ENCODE measurements around the gene RREB1.

GRCh38 chr6:7243179-7243981 is 135.6 kb downstream of the RREB1 start:
- no peak for TF ChIP-seq POLR2AphosphoS5 (IDR thresholded peaks at IDR 0.05)
- TF ChIP-seq CTCF (IDR thresholded peaks at IDR 0.05; ENCODE audit: poor library complexity, severe bottlenecking): peak; percentile 88
- TF ChIP-seq EP300 (conservative IDR thresholded peaks at IDR 0.05; ENCODE audit: poor library complexity, severe bottlenecking): no peak
- peak; percentile 93 for TF ChIP-seq SMC3 (conservative IDR thresholded peaks at IDR 0.05; ENCODE audit: poor library complexity)
- TF ChIP-seq RAD21 (conservative IDR thresholded peaks at IDR 0.05): peak; percentile 87
- no peak for TF ChIP-seq EZH2 (IDR thresholded peaks at IDR 0.05; ENCODE audit: borderline replicate concordance, insufficient read depth, low read length, poor library complexity, severe bottlenecking)
- TF ChIP-seq REST (IDR thresholded peaks at IDR 0.05; ENCODE audit: borderline replicate concordance): no peak
- no peak for TF ChIP-seq MXI1 (conservative IDR thresholded peaks at IDR 0.05; ENCODE audit: poor library complexity, severe bottlenecking)
- TF ChIP-seq TAF1 (IDR thresholded peaks at IDR 0.05; ENCODE audit: low read depth): no peak
